AG09319 (cell line): ENCODE data around the gene SIGLEC5.

ENCODE experiments used
- DNase-seq: peaks from one replicate; pipeline ENCODE4 v3.0.0-alpha.2; 2010; ENCODE audit warnings: low read depth; ENCODE audit errors: extremely low read depth
- TF ChIP-seq, protein P1 (sequence below): IDR thresholded peaks from 2 replicates; pipeline ENCODE4 v1.5.1; 2011; ENCODE audit warnings: low read depth, mild to moderate bottlenecking, inconsistent platforms, low read length, moderate library complexity

The SIGLEC5 gene

DNA sequence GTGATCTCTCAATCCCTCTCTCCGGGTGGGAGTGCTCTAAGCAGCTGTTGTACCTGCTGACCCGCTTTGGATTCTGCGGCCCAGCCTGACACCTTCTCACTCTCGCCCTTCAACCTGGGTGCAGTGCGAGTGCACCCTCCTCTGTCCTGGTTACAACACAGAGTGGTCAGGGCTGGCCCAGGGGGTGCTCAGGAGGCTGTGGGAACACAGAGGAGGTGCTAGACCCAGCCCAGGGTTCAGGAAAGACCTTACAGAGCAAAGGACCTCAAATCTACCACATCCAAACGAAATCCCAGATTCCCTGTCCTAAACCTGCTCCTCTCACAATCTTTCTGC is 35.5 kb downstream of the SIGLEC5 start:
- TF ChIP-seq, protein P1, sequence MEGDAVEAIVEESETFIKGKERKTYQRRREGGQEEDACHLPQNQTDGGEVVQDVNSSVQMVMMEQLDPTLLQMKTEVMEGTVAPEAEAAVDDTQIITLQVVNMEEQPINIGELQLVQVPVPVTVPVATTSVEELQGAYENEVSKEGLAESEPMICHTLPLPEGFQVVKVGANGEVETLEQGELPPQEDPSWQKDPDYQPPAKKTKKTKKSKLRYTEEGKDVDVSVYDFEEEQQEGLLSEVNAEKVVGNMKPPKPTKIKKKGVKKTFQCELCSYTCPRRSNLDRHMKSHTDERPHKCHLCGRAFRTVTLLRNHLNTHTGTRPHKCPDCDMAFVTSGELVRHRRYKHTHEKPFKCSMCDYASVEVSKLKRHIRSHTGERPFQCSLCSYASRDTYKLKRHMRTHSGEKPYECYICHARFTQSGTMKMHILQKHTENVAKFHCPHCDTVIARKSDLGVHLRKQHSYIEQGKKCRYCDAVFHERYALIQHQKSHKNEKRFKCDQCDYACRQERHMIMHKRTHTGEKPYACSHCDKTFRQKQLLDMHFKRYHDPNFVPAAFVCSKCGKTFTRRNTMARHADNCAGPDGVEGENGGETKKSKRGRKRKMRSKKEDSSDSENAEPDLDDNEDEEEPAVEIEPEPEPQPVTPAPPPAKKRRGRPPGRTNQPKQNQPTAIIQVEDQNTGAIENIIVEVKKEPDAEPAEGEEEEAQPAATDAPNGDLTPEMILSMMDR: no peak
- DNase-seq: no peak

DNA sequence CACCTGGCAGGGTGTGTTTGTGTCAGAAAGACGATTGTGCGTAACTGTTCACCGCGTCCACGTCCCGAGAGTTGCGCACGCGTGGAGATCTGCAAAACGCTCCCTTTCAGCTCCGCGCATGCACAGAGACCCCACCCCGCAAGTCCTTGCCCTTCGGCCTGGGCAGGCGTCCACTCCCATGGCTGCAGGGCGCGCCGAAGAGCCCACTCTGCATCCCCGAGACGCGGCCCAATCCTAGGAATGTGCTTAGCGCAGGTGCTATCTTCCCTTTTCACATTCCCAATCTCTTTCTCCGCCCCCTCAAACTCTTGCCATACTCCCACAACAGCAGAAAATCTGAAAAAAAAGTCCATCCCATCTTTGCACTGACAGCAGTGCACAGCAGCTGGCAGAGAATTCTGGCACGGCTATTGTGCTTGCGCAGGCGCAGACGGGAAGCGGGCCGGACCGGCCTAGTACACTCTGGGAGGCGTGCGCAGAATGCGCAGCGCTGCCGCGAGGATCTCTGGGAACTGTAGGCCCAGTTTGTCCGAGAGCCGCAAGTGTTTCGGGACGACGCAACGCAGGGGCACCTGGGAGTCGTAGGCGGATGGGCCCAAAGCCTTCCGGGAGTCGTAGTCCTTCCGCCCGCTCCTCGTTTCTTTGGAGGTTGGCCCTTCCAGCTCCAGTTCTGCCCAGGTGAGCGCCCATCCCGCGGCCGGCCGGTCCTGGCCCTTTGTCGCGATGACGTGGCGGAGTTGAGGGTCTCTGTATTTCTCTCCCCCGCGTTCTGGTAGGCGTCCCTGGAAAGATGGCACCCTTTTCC is 36.0 kb downstream of the SIGLEC5 start:
- peak; percentile 91 for DNase-seq
- TF ChIP-seq, protein P1: no peak

DNA sequence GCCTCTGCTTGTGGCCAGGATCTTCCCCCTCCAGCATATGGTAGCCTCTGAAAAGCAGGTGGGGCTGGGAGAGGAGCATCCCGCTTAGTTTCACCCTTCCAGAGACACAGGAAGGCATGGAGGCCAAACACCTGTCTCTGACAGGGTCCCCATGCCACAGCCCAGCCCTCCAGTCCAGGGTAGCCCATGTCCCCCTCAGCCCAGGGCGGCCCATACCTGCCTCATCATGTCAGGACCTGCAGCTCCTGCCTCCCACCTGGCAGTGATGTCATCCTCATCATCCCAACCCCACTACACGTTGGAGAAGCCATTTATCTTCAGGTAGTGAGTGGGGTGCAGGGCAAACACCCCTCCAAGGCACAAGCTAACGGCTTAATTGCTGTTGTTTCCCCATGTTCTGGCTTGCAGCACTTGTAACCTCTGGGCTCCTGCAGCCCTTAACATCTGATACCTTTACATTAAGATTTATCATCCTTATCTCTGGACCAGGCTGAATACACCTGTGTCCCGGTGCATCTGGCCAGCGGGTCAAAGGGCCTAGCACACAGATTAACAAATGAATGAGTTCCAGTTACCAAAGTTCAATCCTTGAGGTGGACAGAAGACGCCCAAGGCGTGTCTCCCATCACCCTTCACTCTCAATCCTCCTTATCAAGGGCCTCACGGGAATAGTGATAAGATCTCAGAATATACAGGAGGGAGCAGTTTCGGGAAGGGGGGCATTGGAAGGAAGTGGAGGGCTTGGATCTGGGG is 36.9 kb downstream of the SIGLEC5 start:
- TF ChIP-seq, protein P1: no peak
- no peak for DNase-seq

DNA sequence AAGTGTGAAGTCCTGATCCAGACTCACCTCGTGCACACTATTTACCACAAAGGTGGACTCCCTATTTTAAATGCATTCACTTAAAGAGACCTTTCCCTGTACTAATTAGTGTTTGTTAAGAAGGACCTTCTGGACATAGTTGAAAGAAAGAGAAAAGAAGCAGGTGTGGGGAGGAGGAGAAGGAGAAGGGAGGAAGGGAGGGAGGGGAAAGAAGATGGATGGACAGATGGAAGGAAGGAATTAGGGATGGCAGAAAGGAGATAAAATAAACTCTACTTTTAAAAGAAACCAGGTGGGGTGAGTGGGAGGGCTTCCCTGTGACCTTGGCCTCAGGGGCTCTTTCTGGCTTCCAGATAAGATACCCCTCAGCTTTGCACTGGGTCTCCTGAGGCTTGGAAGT is 37.7 kb downstream of the SIGLEC5 start:
- DNase-seq: no peak
- TF ChIP-seq, protein P1: no peak

DNA sequence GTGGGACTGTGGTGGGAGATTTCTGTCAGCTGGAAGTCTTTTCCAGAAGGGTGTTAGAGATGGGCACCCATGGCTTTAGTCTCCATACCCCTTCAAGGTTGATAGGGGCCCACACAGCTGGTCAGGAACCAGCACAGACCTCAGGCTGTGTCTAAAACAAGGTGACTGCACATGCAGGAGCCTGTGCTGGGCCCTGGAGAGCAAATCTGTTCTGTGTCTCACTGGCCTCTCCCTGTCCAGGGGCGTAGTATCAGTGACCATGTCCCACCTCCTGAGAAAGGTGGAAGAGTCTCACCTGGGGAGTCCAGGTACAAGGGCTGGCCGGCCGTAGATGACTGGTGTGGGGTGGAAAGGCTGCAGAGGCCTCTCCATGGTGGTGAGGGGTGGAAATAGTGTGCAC is 39.8 kb downstream of the SIGLEC5 start:
- TF ChIP-seq, protein P1: no peak
- DNase-seq: no peak

DNA sequence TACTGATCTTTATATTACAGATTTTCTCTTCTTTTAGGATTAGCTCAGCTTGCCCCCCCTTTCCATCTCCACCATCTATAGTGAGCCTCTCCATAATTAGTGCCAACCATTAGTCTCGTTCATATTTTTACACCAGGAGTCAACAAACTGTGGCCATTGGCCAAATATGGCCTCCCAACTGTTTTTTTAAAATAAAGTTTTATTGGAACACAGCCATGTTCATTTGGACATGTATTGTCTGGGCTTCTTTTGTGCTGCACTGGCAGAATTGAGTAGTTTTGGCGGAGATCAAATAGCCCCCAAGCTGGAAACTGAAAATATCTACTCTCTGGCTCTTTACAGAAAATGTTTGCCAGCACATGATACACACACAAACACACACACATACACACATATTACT is 40.7 kb downstream of the SIGLEC5 start:
- DNase-seq: no peak
- TF ChIP-seq, protein P1: no peak
